ENCODE data around the gene APEH.

- TF ChIP-seq CTCF (IDR thresholded peaks at IDR 0.05) (peak in 2 of 3 experiments; percentile 35 to 44), POLR2A (IDR thresholded peaks at IDR 0.05) (no peak)
These were observed 27.4 kb downstream of the APEH start for GRCh38 chr3:49701388-49702077.

Measured in testis (tissue), 2 donors.